ENCODE measurements around the gene MTHFD1L.

MTHFD1L gene

GRCh38 chr6:151087861-151088598 lies 222.5 kb downstream of the MTHFD1L start:
- Histone ChIP-seq H3K27me3 (ENCODE audit: control insufficient read depth, insufficient read depth, low read length) (no peaks in the 10 kb centered on the region), H3K9me3 (ENCODE audit: control insufficient read depth, insufficient read depth, low read length) (no peaks in the 10 kb centered on the region), H3K9ac (ENCODE audit: low read depth, low read length) (no peak overlapping the region), H3K36me3 (ENCODE audit: control insufficient read depth, insufficient read depth, low read length) (peaks cover 7% of the 10 kb centered on the region), H3K4me1 (ENCODE audit: control insufficient read depth, insufficient read depth, low read length) (peaks cover 20% of the 10 kb centered on the region), H3K4me3 (ENCODE audit: low read depth, low read length) (no peak overlapping the region), H3K27ac (ENCODE audit: low read depth, low read length) (no peak overlapping the region)

GRCh38 chr6:151088599-151088935 lies 223.1 kb downstream of the MTHFD1L start:
- no peak overlapping the region for H3K9ac ChIP-seq (ENCODE audit: low read depth, low read length)
- no peaks in the 10 kb centered on the region for H3K27me3 ChIP-seq (ENCODE audit: control insufficient read depth, insufficient read depth, low read length)
- peaks cover 20% of the 10 kb centered on the region for H3K4me1 ChIP-seq (ENCODE audit: control insufficient read depth, insufficient read depth, low read length)
- H3K9me3 ChIP-seq (ENCODE audit: control insufficient read depth, insufficient read depth, low read length) = no peaks in the 10 kb centered on the region
- H3K27ac ChIP-seq (ENCODE audit: low read depth, low read length) = no peak overlapping the region
- H3K4me3 ChIP-seq (ENCODE audit: low read depth, low read length) = no peak overlapping the region
- peaks cover 10% of the 10 kb centered on the region for H3K36me3 ChIP-seq (ENCODE audit: control insufficient read depth, insufficient read depth, low read length)

GRCh38 chr6:151088963-151089362 lies 223.5 kb downstream of the MTHFD1L start:
- H3K27me3 ChIP-seq (ENCODE audit: control insufficient read depth, insufficient read depth, low read length) = no peaks in the 10 kb centered on the region
- H3K4me3 ChIP-seq (ENCODE audit: low read depth, low read length) = no peak overlapping the region
- H3K4me1 ChIP-seq (ENCODE audit: control insufficient read depth, insufficient read depth, low read length) = peaks cover 20% of the 10 kb centered on the region
- H3K27ac ChIP-seq (ENCODE audit: low read depth, low read length) = no peak overlapping the region
- no peaks in the 10 kb centered on the region for H3K9me3 ChIP-seq (ENCODE audit: control insufficient read depth, insufficient read depth, low read length)
- H3K9ac ChIP-seq (ENCODE audit: low read depth, low read length) = no peak overlapping the region
- H3K36me3 ChIP-seq (ENCODE audit: control insufficient read depth, insufficient read depth, low read length) = peaks cover 14% of the 10 kb centered on the region

- Histone ChIP-seq H3K4me3 (ENCODE audit: low read depth, low read length) (no peak overlapping the region), H3K9me3 (ENCODE audit: control insufficient read depth, insufficient read depth, low read length) (no peaks in the 10 kb centered on the region), H3K4me1 (ENCODE audit: control insufficient read depth, insufficient read depth, low read length) (peaks cover 20% of the 10 kb centered on the region), H3K27ac (ENCODE audit: low read depth, low read length) (peak overlapping the region; percentile 65), H3K36me3 (ENCODE audit: control insufficient read depth, insufficient read depth, low read length) (peaks cover 16% of the 10 kb centered on the region), H3K27me3 (ENCODE audit: control insufficient read depth, insufficient read depth, low read length) (no peaks in the 10 kb centered on the region), H3K9ac (ENCODE audit: low read depth, low read length) (no peak overlapping the region)
These were observed 224.5 kb downstream of the MTHFD1L start for GRCh38 chr6:151089978-151090377.

- no peak overlapping the region for H3K4me3 ChIP-seq (ENCODE audit: low read depth, low read length)
- H3K27ac ChIP-seq (ENCODE audit: low read depth, low read length) = no peak overlapping the region
- H3K9me3 ChIP-seq (ENCODE audit: control insufficient read depth, insufficient read depth, low read length) = no peaks in the 10 kb centered on the region
- no peaks in the 10 kb centered on the region for H3K27me3 ChIP-seq (ENCODE audit: control insufficient read depth, insufficient read depth, low read length)
- H3K4me1 ChIP-seq (ENCODE audit: control insufficient read depth, insufficient read depth, low read length) = peaks cover 20% of the 10 kb centered on the region
- no peak overlapping the region for H3K9ac ChIP-seq (ENCODE audit: low read depth, low read length)
- peaks cover 25% of the 10 kb centered on the region for H3K36me3 ChIP-seq (ENCODE audit: control insufficient read depth, insufficient read depth, low read length)
These were observed 226.1 kb downstream of the MTHFD1L start for GRCh38 chr6:151091571-151091970.

GRCh38 chr6:151092591-151092990 lies 227.1 kb downstream of the MTHFD1L start:
- H3K9ac ChIP-seq (ENCODE audit: low read depth, low read length) = no peak overlapping the region
- peaks cover 19% of the 10 kb centered on the region for H3K4me1 ChIP-seq (ENCODE audit: control insufficient read depth, insufficient read depth, low read length)
- no peak overlapping the region for H3K4me3 ChIP-seq (ENCODE audit: low read depth, low read length)
- H3K9me3 ChIP-seq (ENCODE audit: control insufficient read depth, insufficient read depth, low read length) = no peaks in the 10 kb centered on the region
- H3K27me3 ChIP-seq (ENCODE audit: control insufficient read depth, insufficient read depth, low read length) = no peaks in the 10 kb centered on the region
- H3K36me3 ChIP-seq (ENCODE audit: control insufficient read depth, insufficient read depth, low read length) = peaks cover 29% of the 10 kb centered on the region
- no peak overlapping the region for H3K27ac ChIP-seq (ENCODE audit: low read depth, low read length)

GRCh38 chr6:151093706-151094105 lies 228.2 kb downstream of the MTHFD1L start:
- Histone ChIP-seq H3K36me3 (ENCODE audit: control insufficient read depth, insufficient read depth, low read length) (peaks cover 29% of the 10 kb centered on the region), H3K4me1 (ENCODE audit: control insufficient read depth, insufficient read depth, low read length) (peaks cover 12% of the 10 kb centered on the region)

GRCh38 chr6:151095538-151096254 lies 230.2 kb downstream of the MTHFD1L start:
- Histone ChIP-seq H3K27ac (ENCODE audit: low read depth, low read length) (no peak overlapping the region), H3K9me3 (ENCODE audit: control insufficient read depth, insufficient read depth, low read length) (no peaks in the 10 kb centered on the region), H3K36me3 (ENCODE audit: control insufficient read depth, insufficient read depth, low read length) (peaks cover 29% of the 10 kb centered on the region), H3K4me3 (ENCODE audit: low read depth, low read length) (no peak overlapping the region), H3K27me3 (ENCODE audit: control insufficient read depth, insufficient read depth, low read length) (no peaks in the 10 kb centered on the region), H3K9ac (ENCODE audit: low read depth, low read length) (no peak overlapping the region), H3K4me1 (ENCODE audit: control insufficient read depth, insufficient read depth, low read length) (no peaks in the 10 kb centered on the region)

More at GRCh38 chr6:151093706-151094105, 228.2 kb downstream of the MTHFD1L start:
- no peak overlapping the region for H3K4me3 ChIP-seq (ENCODE audit: low read depth, low read length)
- H3K9ac ChIP-seq (ENCODE audit: low read depth, low read length) = no peak overlapping the region
- no peaks in the 10 kb centered on the region for H3K27me3 ChIP-seq (ENCODE audit: control insufficient read depth, insufficient read depth, low read length)
- no peaks in the 10 kb centered on the region for H3K9me3 ChIP-seq (ENCODE audit: control insufficient read depth, insufficient read depth, low read length)
- no peak overlapping the region for H3K27ac ChIP-seq (ENCODE audit: low read depth, low read length)

GRCh38 chr6:151096255-151096612 lies 230.7 kb downstream of the MTHFD1L start:
- H3K36me3 ChIP-seq (ENCODE audit: control insufficient read depth, insufficient read depth, low read length) = peaks cover 29% of the 10 kb centered on the region
- no peaks in the 10 kb centered on the region for H3K9me3 ChIP-seq (ENCODE audit: control insufficient read depth, insufficient read depth, low read length)
- no peak overlapping the region for H3K9ac ChIP-seq (ENCODE audit: low read depth, low read length)
- H3K4me1 ChIP-seq (ENCODE audit: control insufficient read depth, insufficient read depth, low read length) = no peaks in the 10 kb centered on the region
- no peak overlapping the region for H3K4me3 ChIP-seq (ENCODE audit: low read depth, low read length)
- no peaks in the 10 kb centered on the region for H3K27me3 ChIP-seq (ENCODE audit: control insufficient read depth, insufficient read depth, low read length)
- H3K27ac ChIP-seq (ENCODE audit: low read depth, low read length) = no peak overlapping the region

- Histone ChIP-seq H3K9ac (ENCODE audit: low read depth, low read length) (no peak overlapping the region), H3K36me3 (ENCODE audit: control insufficient read depth, insufficient read depth, low read length) (peaks cover 34% of the 10 kb centered on the region), H3K9me3 (ENCODE audit: control insufficient read depth, insufficient read depth, low read length) (no peaks in the 10 kb centered on the region), H3K27me3 (ENCODE audit: control insufficient read depth, insufficient read depth, low read length) (no peaks in the 10 kb centered on the region), H3K4me1 (ENCODE audit: control insufficient read depth, insufficient read depth, low read length) (no peaks in the 10 kb centered on the region), H3K27ac (ENCODE audit: low read depth, low read length) (no peak overlapping the region), H3K4me3 (ENCODE audit: low read depth, low read length) (no peak overlapping the region)
These were observed 231.4 kb downstream of the MTHFD1L start for GRCh38 chr6:151096691-151097606.
